MG63 (cell line): ENCODE measurements around the gene SMKR1. TPM values are rescaled to one million over a fixed set of nuclear protein-coding genes. Genes with fewer than 3 reads are reported as not detected.
"Not testable (repeated sequence)": the region's sequence is repeated elsewhere in the genome, so short reads cannot be mapped to it uniquely, and the experiment has no call there.

Experiments
- DNase-seq: peaks from one replicate; pipeline ENCODE4 v3.0.0-alpha.2; 2020
- H3K27me3 ChIP-seq: fragments of 250-450 bp; sonication (Bioruptor Pico); 2 replicates; pipeline ENCODE4 v1.5.1; 2020; ENCODE audit warnings: mild to moderate bottlenecking, moderate library complexity
- H3K36me3 ChIP-seq: fragments of 250-450 bp; sonication (Bioruptor Pico); 2 replicates; pipeline ENCODE4 v1.5.1; 2020; ENCODE audit warnings: mild to moderate bottlenecking, moderate library complexity
- H3K4me3 ChIP-seq: fragments of 250-450 bp; sonication (Bioruptor Pico); 2 replicates; pipeline ENCODE4 v1.5.1; 2020; ENCODE audit warnings: mild to moderate bottlenecking, moderate library complexity
- H3K9me3 ChIP-seq: fragments of 250-450 bp; sonication (Bioruptor Pico); 2 replicates; pipeline ENCODE4 v1.5.1; 2020; ENCODE audit warnings: mild to moderate bottlenecking, moderate library complexity
- total RNA-seq: library from RNA; depleted of rRNA; stranded (reverse); fragments of >200 nt; shearing (Covaris generic); gene quantifications from 2 replicates; pipeline ENCODE4 v1.2.3, GENCODE V29; 2014; ENCODE audit warnings: low replicate concordance

SMKR1 gene
- total RNA-seq, 1 experiment from 2014 or later: 0.56 TPM

DNA sequence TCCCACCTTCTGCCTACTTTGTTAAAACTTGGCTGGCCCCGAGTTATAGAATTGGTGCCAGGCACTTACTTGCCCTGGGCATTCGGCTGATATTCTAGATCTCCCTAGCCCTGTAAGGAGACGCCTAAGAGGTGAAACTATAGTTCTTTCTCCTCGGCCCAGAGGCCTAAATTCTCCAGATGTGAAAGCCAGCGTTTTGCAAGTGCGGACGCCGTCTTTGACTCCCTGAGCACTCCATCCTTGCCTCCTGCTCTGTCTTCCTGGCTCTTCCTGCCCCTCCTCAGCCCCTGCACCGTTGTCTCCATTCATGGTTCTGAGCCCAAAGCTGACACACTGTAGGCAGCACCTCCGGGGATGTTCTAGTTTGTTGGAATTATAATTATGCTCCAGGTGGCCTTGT is 11.2 kb downstream of the SMKR1 start:
- Histone ChIP-seq H3K4me3 (no peak overlapping the region), H3K36me3 (no peaks in the 10 kb centered on the region), H3K9me3 (no peaks in the 10 kb centered on the region), H3K27me3 (no peaks in the 10 kb centered on the region)
- no peak for DNase-seq

DNA sequence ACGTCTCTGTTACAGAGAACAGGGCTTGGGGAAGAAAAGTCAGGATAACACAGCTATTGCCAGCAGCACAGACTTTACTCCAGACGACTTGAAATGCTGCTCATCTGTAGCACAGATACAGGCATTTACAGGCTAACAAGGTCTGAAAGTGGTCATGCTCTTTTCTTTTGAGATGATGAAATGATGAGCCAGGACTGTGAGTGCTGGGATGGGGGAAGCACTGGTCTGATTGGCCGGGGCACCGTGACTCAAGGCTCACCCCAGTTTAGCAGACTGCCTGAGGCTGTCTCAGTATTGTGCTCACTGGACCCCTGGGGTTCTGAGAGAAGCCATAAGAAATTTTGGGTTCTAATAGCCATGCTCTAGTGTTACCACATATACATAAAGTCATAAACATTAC is 12.4 kb downstream of the SMKR1 start:
- no peak overlapping the region for H3K4me3 ChIP-seq
- DNase-seq: peak; percentile 11
- no peaks in the 10 kb centered on the region for H3K9me3 ChIP-seq
- no peaks in the 10 kb centered on the region for H3K27me3 ChIP-seq
- H3K36me3 ChIP-seq: no peaks in the 10 kb centered on the region

GRCh38 chr7:129515381-129515780 is 13.1 kb downstream of the SMKR1 start:
- Histone ChIP-seq H3K9me3 (no peaks in the 10 kb centered on the region), H3K4me3 (no peak overlapping the region), H3K27me3 (no peaks in the 10 kb centered on the region), H3K36me3 (no peaks in the 10 kb centered on the region)
- no peak for DNase-seq

GRCh38 chr7:129517931-129518330 is 15.6 kb downstream of the SMKR1 start:
- Histone ChIP-seq H3K4me3 (no peak overlapping the region), H3K36me3 (no peaks in the 10 kb centered on the region), H3K27me3 (no peaks in the 10 kb centered on the region), H3K9me3 (no peaks in the 10 kb centered on the region)
- DNase-seq: no peak

GRCh38 chr7:129519464-129519863 is 17.1 kb downstream of the SMKR1 start:
- DNase-seq: no peak
- no peak overlapping the region for H3K4me3 ChIP-seq
- no peaks in the 10 kb centered on the region for H3K9me3 ChIP-seq
- H3K36me3 ChIP-seq: no peaks in the 10 kb centered on the region
- H3K27me3 ChIP-seq: no peaks in the 10 kb centered on the region

- no peaks in the 10 kb centered on the region for H3K9me3 ChIP-seq
- no peaks in the 10 kb centered on the region for H3K27me3 ChIP-seq
- no peak overlapping the region for H3K4me3 ChIP-seq
- no peaks in the 10 kb centered on the region for H3K36me3 ChIP-seq
- DNase-seq: no peak
These were observed 20.0 kb downstream of the SMKR1 start for GRCh38 chr7:129522088-129522970.

DNA sequence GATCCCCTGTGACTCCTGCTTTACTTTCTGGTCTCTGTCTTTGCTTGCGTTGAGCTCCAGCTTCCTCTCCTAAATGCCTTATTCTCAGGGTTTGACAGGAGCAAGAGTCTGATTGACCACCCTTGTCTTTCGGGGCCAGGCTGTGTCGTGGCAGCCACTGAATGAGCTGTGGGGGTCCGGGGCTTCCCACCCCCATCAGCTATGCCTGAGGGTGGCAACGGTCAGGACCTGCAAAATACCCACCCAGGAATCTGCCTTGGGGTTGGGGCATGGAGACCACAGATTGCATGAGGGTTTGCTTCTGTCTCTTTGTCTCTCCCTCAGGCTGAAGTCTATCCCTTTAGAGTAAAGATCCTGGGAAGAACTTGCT is 20.6 kb downstream of the SMKR1 start:
- H3K4me3 ChIP-seq: no peak overlapping the region
- no peaks in the 10 kb centered on the region for H3K36me3 ChIP-seq
- no peaks in the 10 kb centered on the region for H3K27me3 ChIP-seq
- no peaks in the 10 kb centered on the region for H3K9me3 ChIP-seq
- DNase-seq: no peak

GRCh38 chr7:129523924-129524323 is 21.6 kb downstream of the SMKR1 start:
- H3K4me3 ChIP-seq: no peak overlapping the region
- H3K27me3 ChIP-seq: no peaks in the 10 kb centered on the region
- no peak for DNase-seq
- H3K9me3 ChIP-seq: no peaks in the 10 kb centered on the region
- H3K36me3 ChIP-seq: no peaks in the 10 kb centered on the region

DNA sequence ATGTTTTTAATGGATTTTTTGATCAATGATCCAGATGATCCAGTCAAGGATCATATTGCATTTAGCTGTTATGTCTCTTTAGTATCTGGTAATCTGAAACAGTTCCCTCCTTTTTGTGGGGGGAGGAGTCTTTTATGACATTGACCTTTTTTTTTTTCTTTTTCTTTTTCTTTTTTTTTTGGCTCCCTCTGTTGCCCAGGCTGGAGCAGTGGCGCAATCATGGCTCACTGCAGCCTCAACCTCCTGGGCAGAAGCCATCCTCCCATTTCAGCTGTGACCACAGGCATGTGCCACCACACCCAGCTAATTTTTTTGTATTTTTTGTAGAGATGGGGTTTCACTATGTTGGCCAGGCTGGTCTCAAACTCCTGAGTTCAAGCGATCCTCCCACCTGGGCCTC is 22.1 kb downstream of the SMKR1 start:
- H3K36me3 ChIP-seq, H3K27me3 ChIP-seq: not testable (repeated sequence)
- peak; percentile 73 for DNase-seq

GRCh38 chr7:129525225-129525862 is 23.0 kb downstream of the SMKR1 start:
- Histone ChIP-seq H3K4me3 (no peak overlapping the region), H3K36me3 (no peaks in the 10 kb centered on the region), H3K9me3 (no peaks in the 10 kb centered on the region), H3K27me3 (no peaks in the 10 kb centered on the region)
- no peak for DNase-seq

More for the DNA sequence above, 22.1 kb downstream of the SMKR1 start:
- not testable (repeated sequence) for H3K9me3 ChIP-seq, H3K4me3 ChIP-seq

- Histone ChIP-seq H3K36me3 (no peaks in the 10 kb centered on the region), H3K9me3 (no peaks in the 10 kb centered on the region), H3K4me3 (no peak overlapping the region), H3K27me3 (no peaks in the 10 kb centered on the region)
- no peak for DNase-seq
These were observed 27.3 kb downstream of the SMKR1 start for GRCh38 chr7:129529643-129530042.

GRCh38 chr7:129530795-129531391 is 28.6 kb downstream of the SMKR1 start:
- no peaks in the 10 kb centered on the region for H3K36me3 ChIP-seq
- no peak for DNase-seq
- no peak overlapping the region for H3K4me3 ChIP-seq
- H3K9me3 ChIP-seq: no peaks in the 10 kb centered on the region
- H3K27me3 ChIP-seq: no peaks in the 10 kb centered on the region

DNA sequence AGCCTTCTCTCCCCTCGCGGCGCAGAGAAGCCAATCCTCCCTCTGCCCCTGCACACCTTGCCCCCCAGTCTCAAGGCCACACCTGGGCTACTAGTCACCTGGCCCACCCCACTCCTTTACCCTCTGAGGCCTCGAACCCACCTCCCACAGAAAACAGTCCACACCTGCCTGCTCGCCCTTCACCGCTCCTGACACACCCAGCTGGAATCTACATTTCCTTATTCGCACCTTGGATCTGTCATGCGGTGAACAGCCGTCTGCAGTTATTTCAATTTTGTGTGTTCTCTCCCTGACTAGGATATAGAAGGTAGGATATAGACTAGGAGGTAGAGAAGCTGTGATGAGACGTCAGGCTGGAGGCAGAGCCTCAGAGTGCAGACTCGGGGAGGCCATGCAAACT is 29.4 kb downstream of the SMKR1 start:
- no peak for DNase-seq
- Histone ChIP-seq H3K27me3 (no peaks in the 10 kb centered on the region), H3K36me3 (no peaks in the 10 kb centered on the region), H3K4me3 (no peak overlapping the region), H3K9me3 (no peaks in the 10 kb centered on the region)

GRCh38 chr7:129532375-129532774 is 30.0 kb downstream of the SMKR1 start:
- Histone ChIP-seq H3K36me3 (no peaks in the 10 kb centered on the region), H3K4me3 (no peak overlapping the region), H3K27me3 (no peaks in the 10 kb centered on the region), H3K9me3 (no peaks in the 10 kb centered on the region)
- DNase-seq: no peak

GRCh38 chr7:129534558-129535274 is 32.4 kb downstream of the SMKR1 start:
- not testable (repeated sequence) for H3K9me3 ChIP-seq, H3K4me3 ChIP-seq, DNase-seq, H3K36me3 ChIP-seq, H3K27me3 ChIP-seq

GRCh38 chr7:129535896-129536295 is 33.6 kb downstream of the SMKR1 start:
- no peak for DNase-seq
- H3K36me3 ChIP-seq: no peaks in the 10 kb centered on the region
- H3K27me3 ChIP-seq: no peaks in the 10 kb centered on the region
- H3K4me3 ChIP-seq: no peak overlapping the region
- H3K9me3 ChIP-seq: no peaks in the 10 kb centered on the region

GRCh38 chr7:129536323-129536722 is 34.0 kb downstream of the SMKR1 start:
- H3K27me3 ChIP-seq: no peaks in the 10 kb centered on the region
- H3K4me3 ChIP-seq: no peak overlapping the region
- DNase-seq: no peak
- no peaks in the 10 kb centered on the region for H3K36me3 ChIP-seq
- no peaks in the 10 kb centered on the region for H3K9me3 ChIP-seq
